ENCODE results near the gene EXOSC5. TPM values are rescaled to one million over a fixed set of nuclear protein-coding genes. Genes with fewer than 3 reads are reported as not detected.

EXOSC5 gene
- total and polyA plus RNA-seq, 9 of the 15 experiments (the other 6 are each of a cell fraction or from before 2014, with no cell fraction given), result 10.9 to 75.5 (median 37.8) TPM

DNA sequence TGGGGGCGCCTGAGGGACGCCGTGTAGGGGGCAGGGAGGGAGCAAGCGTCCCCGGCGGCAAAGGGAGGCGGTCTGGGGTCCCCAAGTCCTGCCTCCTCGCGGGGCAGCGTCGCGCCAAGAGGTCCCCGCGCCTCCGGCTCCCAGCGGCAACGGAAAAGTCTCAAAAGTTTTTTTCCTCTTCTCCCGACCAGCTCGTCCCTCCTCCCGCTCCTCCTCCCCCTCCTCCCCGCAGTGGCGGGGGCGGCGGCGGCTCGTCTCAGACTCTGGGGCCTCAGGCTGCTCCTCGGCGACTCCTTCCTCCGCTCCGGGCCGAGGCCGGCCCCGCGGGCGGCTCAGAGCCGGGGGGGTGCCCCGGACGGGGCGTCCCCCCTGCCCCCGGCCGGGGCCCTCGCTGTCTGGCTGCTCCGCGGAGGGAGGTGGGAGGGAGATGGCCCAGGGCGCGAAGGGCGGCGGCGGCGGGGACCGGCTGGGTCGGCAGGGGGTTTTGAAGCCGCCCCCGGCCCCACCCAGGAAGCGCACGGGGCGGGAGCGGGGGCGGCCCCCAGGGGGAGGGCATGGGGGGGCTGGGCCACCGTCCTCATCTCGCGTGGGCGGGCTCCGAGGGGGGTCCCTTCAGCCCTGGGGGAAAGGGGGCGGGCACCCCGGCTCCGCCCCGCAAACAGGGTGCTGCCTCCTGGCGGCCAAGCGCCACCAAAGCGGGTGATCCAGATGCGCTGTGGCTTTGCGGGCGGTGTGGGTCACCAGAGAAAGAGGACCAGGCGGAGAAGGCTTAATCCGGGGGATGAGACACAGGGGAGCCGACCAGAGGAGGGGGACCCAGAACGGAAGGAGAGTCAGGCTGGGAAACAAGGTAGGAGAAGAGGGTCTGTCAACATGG lies 43.5 kb downstream of the EXOSC5 start, which contains the start of gene TGFB1 (continued):
- TF ChIP-seq OTX1 (CRISPR knock-in tag; IDR thresholded peaks at IDR 0.05) (peak; percentile 63; the same call in 1 of the 2 replicates), PYGO2 (tag; IDR thresholded peaks at IDR 0.05) (no peak), GABPB2 (CRISPR knock-in tag; conservative IDR thresholded peaks at IDR 0.05) (no peak), GTF2B (IDR thresholded peaks at IDR 0.05; ENCODE audit: extremely low read depth, insufficient read length) (no peak), MTA1 (IDR thresholded peaks at IDR 0.05; ENCODE audit: borderline replicate concordance) (no peak), TFAP4 (CRISPR knock-in tag; IDR thresholded peaks at IDR 0.05; ENCODE audit: borderline replicate concordance) (peak; percentile 88), ZNF707 (CRISPR knock-in tag; conservative IDR thresholded peaks at IDR 0.05) (no peak), SRSF9 (IDR thresholded peaks at IDR 0.05; ENCODE audit: borderline replicate concordance, low read depth, low read length) (no peak), NCOA4 (IDR thresholded peaks at IDR 0.05; ENCODE audit: partially characterized antibody) (no peak), TAF7 (tag; IDR thresholded peaks at IDR 0.05) (no peak), SIRT6 (IDR thresholded peaks at IDR 0.05; ENCODE audit: low read depth, low read length) (no peak), ETV6 (IDR thresholded peaks at IDR 0.05; ENCODE audit: borderline replicate concordance in 1 of 2, low read depth in 2 of 2, low read length in 1 of 2) (0 out of 4 replicates have a peak, but pooled peaks of 1 of the 2 experiments have one; percentile 22), ETV6 (CRISPR knock-in tag; IDR thresholded peaks at IDR 0.05; ENCODE audit: borderline replicate concordance) (no peak), HNRNPH1 (optimal IDR thresholded peaks at IDR 0.05; ENCODE audit: low read depth, low read length) (no peak), TBL1XR1 (IDR thresholded peaks at IDR 0.05; ENCODE audit: low read length in 2 of 2) (peak in 1 of 2 experiments; percentile 55; a peak in 2 of 4 replicates), ETV1 (tag; conservative IDR thresholded peaks at IDR 0.05; ENCODE audit: low read depth) (no peak), HSF4 (CRISPR knock-in tag; IDR thresholded peaks at IDR 0.05; ENCODE audit: borderline replicate concordance) (no peak), RFX1 (IDR thresholded peaks at IDR 0.05) (no peak), ZNF668 (CRISPR knock-in tag; IDR thresholded peaks at IDR 0.05) (no peak), HLTF (IDR thresholded peaks at IDR 0.05) (no peak), TCF7 (IDR thresholded peaks at IDR 0.05; ENCODE audit: borderline replicate concordance) (no peak)
- TF ChIP-seq, protein P1, sequence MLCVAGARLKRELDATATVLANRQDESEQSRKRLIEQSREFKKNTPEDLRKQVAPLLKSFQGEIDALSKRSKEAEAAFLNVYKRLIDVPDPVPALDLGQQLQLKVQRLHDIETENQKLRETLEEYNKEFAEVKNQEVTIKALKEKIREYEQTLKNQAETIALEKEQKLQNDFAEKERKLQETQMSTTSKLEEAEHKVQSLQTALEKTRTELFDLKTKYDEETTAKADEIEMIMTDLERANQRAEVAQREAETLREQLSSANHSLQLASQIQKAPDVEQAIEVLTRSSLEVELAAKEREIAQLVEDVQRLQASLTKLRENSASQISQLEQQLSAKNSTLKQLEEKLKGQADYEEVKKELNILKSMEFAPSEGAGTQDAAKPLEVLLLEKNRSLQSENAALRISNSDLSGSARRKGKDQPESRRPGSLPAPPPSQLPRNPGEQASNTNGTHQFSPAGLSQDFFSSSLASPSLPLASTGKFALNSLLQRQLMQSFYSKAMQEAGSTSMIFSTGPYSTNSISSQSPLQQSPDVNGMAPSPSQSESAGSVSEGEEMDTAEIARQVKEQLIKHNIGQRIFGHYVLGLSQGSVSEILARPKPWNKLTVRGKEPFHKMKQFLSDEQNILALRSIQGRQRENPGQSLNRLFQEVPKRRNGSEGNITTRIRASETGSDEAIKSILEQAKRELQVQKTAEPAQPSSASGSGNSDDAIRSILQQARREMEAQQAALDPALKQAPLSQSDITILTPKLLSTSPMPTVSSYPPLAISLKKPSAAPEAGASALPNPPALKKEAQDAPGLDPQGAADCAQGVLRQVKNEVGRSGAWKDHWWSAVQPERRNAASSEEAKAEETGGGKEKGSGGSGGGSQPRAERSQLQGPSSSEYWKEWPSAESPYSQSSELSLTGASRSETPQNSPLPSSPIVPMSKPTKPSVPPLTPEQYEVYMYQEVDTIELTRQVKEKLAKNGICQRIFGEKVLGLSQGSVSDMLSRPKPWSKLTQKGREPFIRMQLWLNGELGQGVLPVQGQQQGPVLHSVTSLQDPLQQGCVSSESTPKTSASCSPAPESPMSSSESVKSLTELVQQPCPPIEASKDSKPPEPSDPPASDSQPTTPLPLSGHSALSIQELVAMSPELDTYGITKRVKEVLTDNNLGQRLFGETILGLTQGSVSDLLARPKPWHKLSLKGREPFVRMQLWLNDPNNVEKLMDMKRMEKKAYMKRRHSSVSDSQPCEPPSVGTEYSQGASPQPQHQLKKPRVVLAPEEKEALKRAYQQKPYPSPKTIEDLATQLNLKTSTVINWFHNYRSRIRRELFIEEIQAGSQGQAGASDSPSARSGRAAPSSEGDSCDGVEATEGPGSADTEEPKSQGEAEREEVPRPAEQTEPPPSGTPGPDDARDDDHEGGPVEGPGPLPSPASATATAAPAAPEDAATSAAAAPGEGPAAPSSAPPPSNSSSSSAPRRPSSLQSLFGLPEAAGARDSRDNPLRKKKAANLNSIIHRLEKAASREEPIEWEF (CRISPR knock-in tag; IDR thresholded peaks at IDR 0.05), result no peak
